HPDE6-E6E7 (cell line): ENCODE measurements around the gene AQP1.

ENCODE experiments used
- DNase-seq: peaks from one replicate; pipeline ENCODE4 v3.0.0; 2011; ENCODE audit warnings: missing footprints; ENCODE audit errors: extremely low spot score

Gene AQP1

DNA sequence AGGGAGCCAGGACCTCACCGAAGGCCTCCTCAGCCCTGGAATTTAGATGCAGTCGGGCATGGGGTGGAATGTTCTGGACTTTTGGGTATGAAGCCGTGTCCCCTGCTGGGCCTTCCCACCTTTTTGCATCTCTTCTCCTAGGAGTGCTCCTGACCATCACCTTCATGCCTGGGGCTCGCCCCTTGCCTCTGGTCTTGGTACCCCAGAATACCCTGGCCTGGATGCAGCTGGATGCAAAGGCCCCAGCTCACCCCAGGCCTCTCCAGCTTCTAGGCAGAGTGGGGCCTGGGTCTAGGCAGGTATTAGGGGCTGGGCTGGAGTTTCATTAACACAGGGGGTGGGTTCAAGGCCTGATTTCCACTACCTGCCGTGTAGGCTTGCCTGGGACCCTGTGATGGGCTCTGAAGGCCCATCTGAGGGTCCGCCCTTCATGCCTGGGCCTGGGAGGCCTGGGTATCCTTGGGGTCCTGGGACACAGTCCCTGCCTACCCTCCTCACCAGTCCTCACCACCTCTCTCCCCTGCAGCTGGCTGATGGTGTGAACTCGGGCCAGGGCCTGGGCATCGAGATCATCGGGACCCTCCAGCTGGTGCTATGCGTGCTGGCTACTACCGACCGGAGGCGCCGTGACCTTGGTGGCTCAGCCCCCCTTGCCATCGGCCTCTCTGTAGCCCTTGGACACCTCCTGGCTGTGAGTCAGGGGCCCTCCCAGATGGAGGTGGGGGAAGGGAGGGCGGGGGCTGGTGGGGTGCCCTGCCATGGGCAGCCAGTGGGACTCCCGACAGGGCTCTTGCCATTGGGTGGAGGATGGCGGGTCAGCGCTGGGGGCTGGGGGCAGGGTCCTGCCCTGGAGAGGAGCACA, 10.1 kb downstream of the AQP1 start:
- no peak for DNase-seq

- no peak for DNase-seq
Measured at GRCh38 chr7:30922596-30922995, 10.9 kb downstream of the AQP1 start.

DNA sequence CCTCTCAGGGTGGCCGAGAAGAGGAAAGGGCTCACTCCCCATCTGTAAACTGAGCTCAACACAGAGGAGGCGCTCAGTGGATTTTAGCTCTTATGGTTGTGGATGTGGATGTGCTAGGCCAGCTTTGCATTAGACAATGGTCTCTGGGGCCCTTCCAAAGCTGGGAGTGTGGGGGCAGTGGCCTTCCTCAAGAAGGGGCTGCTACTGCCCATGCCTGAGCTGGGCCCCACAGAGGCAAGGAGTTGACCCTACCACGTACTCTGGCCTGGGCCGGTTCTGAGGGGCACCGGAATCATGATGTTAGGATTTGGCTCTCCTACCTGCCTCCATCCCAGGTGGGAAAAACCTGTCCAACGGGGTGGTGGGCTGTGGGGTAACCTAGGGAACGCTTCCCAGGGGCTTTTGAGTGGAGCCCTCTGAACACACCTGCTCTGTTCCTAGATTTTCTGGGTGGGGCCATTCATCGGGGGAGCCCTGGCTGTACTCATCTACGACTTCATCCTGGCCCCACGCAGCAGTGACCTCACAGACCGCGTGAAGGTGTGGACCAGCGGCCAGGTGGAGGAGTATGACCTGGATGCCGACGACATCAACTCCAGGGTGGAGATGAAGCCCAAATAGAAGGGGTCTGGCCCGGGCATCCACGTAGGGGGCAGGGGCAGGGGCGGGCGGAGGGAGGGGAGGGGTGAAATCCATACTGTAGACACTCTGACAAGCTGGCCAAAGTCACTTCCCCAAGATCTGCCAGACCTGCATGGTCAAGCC, 11.5 kb downstream of the AQP1 start:
- DNase-seq = no peak

DNA sequence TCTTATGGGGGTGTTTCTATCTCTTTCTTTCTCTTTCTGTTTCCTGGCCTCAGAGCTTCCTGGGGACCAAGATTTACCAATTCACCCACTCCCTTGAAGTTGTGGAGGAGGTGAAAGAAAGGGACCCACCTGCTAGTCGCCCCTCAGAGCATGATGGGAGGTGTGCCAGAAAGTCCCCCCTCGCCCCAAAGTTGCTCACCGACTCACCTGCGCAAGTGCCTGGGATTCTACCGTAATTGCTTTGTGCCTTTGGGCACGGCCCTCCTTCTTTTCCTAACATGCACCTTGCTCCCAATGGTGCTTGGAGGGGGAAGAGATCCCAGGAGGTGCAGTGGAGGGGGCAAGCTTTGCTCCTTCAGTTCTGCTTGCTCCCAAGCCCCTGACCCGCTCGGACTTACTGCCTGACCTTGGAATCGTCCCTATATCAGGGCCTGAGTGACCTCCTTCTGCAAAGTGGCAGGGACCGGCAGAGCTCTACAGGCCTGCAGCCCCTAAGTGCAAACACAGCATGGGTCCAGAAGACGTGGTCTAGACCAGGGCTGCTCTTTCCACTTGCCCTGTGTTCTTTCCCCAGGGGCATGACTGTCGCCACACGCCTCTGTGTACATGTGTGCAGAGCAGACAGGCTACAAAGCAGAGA, 12.2 kb downstream of the AQP1 start:
- no peak for DNase-seq

DNA sequence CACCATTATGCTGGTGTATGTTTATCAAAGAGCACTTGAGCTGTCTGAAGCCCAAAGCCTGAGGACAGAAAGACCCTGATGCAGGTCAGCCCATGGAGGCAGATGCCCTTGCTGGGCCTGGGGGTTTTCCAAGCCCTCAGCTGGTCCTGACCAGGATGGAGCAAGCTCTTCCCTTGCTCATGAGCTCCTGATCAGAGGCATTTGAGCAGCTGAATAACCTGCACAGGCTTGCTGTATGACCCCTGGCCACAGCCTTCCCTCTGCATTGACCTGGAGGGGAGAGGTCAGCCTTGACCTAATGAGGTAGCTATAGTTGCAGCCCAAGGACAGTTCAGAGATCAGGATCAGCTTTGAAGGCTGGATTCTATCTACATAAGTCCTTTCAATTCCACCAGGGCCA, 13.0 kb downstream of the AQP1 start:
- no peak for DNase-seq

DNA sequence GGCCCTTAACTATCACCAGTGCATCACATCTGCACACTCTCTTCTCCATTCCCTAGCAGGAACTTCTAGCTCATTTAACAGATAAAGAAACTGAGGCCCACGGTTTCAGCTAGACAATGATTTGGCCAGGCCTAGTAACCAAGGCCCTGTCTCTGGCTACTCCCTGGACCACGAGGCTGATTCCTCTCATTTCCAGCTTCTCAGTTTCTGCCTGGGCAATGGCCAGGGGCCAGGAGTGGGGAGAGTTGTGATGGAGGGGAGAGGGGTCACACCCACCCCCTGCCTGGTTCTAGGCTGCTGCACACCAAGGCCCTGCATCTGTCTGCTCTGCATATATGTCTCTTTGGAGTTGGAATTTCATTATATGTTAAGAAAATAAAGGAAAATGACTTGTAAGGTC, 13.5 kb downstream of the AQP1 start:
- DNase-seq = no peak

DNA sequence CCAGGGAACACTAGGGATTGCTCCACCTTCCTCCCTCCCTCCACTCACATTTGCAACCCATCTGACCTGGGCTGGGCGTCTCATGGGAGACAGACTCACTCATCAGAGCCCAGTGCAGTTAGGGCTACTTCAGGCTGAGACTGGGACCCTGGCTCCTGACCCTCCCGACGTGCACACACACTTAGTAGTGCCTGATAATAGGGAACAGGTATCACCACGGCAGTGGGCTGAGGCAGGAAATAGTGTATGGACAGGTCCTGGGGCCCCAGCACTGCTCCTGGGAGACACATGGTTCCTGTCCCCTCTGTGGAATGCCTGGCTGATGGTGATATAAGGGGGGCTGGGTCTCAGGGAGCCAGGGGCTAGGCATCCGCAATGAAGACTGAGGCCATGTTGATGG, 14.3 kb downstream of the AQP1 start:
- DNase-seq = no peak

GRCh38 chr7:30926313-30926712, 14.7 kb downstream of the AQP1 start:
- DNase-seq = no peak

GRCh38 chr7:30927040-30927439, 15.4 kb downstream of the AQP1 start:
- DNase-seq = no peak

- DNase-seq = no peak
Measured at GRCh38 chr7:30927559-30927958, 15.9 kb downstream of the AQP1 start.

GRCh38 chr7:30928254-30928872, 16.7 kb downstream of the AQP1 start:
- DNase-seq = no peak

DNA sequence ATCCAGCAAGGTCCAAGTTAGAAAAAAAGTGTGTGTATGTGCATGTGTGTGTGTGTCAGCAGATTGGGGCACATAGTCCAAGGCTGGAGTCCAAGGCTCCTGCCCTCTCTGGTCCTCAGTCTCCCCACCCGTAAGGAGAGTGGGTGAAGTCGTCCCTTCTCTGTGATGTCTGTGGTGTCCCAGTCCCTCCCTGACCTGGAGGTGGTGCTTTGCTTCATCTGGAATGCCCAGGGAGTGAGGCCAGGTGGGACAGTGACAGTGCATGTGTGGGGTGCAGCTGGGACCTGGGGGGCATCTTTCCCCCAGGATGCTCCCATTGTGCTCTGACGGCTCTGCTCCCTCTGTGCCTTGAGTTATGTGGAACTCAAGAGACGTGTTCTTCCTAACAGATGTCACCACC, 18.0 kb downstream of the AQP1 start:
- no peak for DNase-seq

DNA sequence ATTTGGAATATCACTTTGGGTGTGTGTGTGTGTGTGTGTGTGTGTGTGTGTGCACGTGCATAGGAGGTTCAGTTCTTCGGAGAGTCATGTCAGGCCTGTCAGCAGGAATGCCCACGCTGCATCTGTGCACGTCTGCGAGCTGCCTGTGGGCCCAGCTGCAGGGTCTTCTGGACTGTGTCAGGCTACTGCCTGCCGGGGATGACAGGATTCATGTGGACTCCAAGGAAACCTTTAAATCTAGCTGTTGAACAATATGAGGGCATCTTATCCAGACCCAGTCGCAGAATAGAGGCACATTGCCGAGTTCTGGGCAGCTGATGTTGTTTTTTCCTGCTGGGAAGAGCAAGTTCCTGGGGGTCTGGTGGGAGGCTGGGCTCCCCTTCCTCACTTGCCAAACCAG, 19.0 kb downstream of the AQP1 start:
- DNase-seq = no peak

DNA sequence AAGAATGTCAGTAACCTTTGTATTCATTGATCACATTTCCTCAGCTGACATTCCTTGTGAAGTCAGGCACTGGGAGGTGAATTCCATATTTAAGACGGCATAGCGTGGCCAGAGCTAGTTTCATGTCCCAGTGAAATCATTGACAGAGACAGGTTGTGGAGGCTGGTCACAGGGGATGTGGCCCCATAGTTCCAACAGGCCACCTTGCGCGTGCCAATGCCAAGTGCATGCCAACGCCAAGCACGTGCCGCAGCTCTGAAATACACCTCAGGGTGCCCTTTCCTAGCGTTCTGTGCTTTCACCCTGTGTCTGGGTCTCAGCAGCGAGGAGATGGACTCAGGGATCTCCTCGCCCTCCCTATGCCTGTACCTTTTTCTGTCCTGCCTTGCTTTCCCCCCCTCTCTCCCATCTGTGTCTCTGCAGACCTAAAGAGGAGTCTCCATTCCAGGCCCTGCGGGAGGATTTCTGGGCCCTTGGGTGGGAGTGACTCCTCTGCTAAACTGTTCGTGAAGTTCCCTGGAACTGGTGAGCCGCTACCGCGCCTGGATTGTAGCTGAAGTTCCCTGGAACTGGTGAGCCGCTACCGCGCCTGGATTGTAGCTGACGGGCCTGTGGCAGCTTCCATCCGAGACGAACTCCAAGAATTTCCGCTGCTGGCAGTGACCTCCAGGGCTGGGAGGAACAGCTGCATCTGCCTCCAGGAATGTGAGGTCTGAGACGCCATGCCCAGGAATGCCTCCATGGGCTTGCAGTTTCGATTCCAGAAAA, 19.7 kb downstream of the AQP1 start:
- DNase-seq = no peak

- no peak for DNase-seq
Measured at GRCh38 chr7:30931929-30932540, 20.4 kb downstream of the AQP1 start.

DNA sequence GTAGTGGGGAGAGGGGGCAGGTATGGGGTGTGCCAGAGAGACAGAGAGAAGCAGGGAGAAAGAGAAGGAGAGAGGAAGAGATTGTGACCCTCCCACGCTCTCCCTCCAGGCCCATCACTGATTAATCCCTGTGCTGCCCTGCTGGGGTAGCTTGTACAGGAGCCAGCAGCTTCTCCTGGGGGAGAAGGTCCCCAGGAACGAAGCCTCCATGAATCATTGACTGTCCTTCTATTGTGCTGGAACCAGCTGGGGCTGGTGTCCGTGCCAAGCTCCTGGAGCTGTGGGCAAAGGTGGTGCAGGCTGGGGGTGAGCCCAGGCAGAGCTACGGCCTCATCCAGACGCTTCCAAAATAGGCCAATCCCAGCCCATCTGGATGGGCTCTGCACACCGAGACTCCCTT, 20.9 kb downstream of the AQP1 start:
- DNase-seq = no peak

- DNase-seq = no peak
Measured at GRCh38 chr7:30933124-30933974, 21.7 kb downstream of the AQP1 start.

DNA sequence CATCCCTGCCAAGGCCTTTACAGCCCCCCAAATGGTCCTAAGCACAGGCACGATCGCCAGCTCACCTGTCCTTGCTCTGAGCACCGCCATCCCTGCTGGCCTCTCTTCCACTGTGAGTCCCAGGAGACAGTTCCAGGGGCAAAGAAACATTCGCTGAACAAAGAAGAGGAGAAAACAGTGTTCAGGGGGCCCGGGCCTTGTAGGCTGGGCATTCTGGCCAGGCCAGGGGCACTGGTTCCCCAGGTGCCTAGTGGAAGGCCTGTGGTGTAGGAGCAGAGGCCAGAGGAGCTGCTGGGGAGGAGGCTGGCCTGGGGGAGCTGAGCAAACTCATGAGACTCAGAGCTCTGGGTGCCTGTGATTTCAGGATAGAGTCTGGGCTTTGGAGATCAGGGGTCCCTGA, 22.6 kb downstream of the AQP1 start:
- DNase-seq = no peak

GRCh38 chr7:30934732-30935568, 23.3 kb downstream of the AQP1 start:
- no peak for DNase-seq
